ENCODE results near the gene ZNF549.
A peak's percentile ranks its signal among the peaks of the same experiment; 100 is the strongest.
"Not testable (repeated sequence)": the region's sequence is repeated elsewhere in the genome, so short reads cannot be mapped to it uniquely, and the experiment has no call there.

Gene ZNF549

GRCh38 chr19:57515255-57515654, 11.9 kb upstream of the ZNF549 start:
- no peak overlapping the region for H3K4me3 ChIP-seq (ENCODE audit: low read length)
- no peak for DNase-seq (ENCODE audit: low read depth)
- TF ChIP-seq CTCF (IDR thresholded peaks at IDR 0.05; ENCODE audit: insufficient read depth, low read depth, low read length, missing control alignments), result no peak

- DNase-seq (ENCODE audit: low read depth); H3K4me3 ChIP-seq (ENCODE audit: low read length): not testable (repeated sequence)
These were observed 9.1 kb upstream of the ZNF549 start for GRCh38 chr19:57518021-57518420.

GRCh38 chr19:57537953-57538547, 10.9 kb downstream of the ZNF549 start:
- TF ChIP-seq CTCF (IDR thresholded peaks at IDR 0.05; ENCODE audit: insufficient read depth, low read depth, low read length, missing control alignments), result no peak
- H3K4me3 ChIP-seq (ENCODE audit: low read length), result no peak overlapping the region
- no peak for DNase-seq (ENCODE audit: low read depth)

- no peak for TF ChIP-seq CTCF (IDR thresholded peaks at IDR 0.05; ENCODE audit: insufficient read depth, low read depth, low read length, missing control alignments)
- H3K4me3 ChIP-seq (ENCODE audit: low read length), result no peak overlapping the region
- no peak for DNase-seq (ENCODE audit: low read depth)
These were observed 19.4 kb downstream of the ZNF549 start for GRCh38 chr19:57546513-57546912.

- no peak for DNase-seq (ENCODE audit: low read depth)
- H3K4me3 ChIP-seq (ENCODE audit: low read length), result no peak overlapping the region
- no peak for TF ChIP-seq CTCF (IDR thresholded peaks at IDR 0.05; ENCODE audit: insufficient read depth, low read depth, low read length, missing control alignments)
These were observed 25.3 kb downstream of the ZNF549 start for GRCh38 chr19:57552432-57552831.

GRCh38 chr19:57557659-57558058, 30.5 kb downstream of the ZNF549 start:
- H3K4me3 ChIP-seq (ENCODE audit: low read length), result no peak overlapping the region
- no peak for TF ChIP-seq CTCF (IDR thresholded peaks at IDR 0.05; ENCODE audit: insufficient read depth, low read depth, low read length, missing control alignments)
- no peak for DNase-seq (ENCODE audit: low read depth)

- DNase-seq (ENCODE audit: low read depth), result peak; percentile 23
- H3K4me3 ChIP-seq (ENCODE audit: low read length), result peak overlapping the region; percentile 90
- TF ChIP-seq CTCF (IDR thresholded peaks at IDR 0.05; ENCODE audit: insufficient read depth, low read depth, low read length, missing control alignments), result peak; percentile 31
These were observed 31.4 kb downstream of the ZNF549 start for GRCh38 chr19:57558525-57558924.

All from epithelial cell of esophagus (primary cell).